ENCODE data around the gene SCN9A. TPM values are rescaled to one million over a fixed set of nuclear protein-coding genes. Genes with fewer than 3 reads are reported as not detected.

Gene SCN9A
- total and polyA plus RNA-seq, 10 of the 15 experiments (the other 5 are each of a cell fraction or from before 2014, with no cell fraction given), result 0.04 to 0.08 (median 0.08) TPM; not detected in 7

- RAD21 ChIA-PET (ENCODE audit: unreplicated experiment), result no interaction called here
- H4K20me1 ChIP-seq (ENCODE audit: control insufficient read depth, insufficient read depth), result no peaks in the 10 kb centered on the region
- H3K4me3 ChIP-seq, result no peak overlapping the region
- SMC1A ChIA-PET (ENCODE audit: uncharacterized antibody, unreplicated experiment), result interaction anchor here (0.7 kb wide), 1 partner anchor 48 kb away, joined by 3 read pairs; no protein-coding TSS in a partner anchor
- no peak for ATAC-seq
- H3K36me3 ChIP-seq (ENCODE audit: control insufficient read depth in 2 of 2, insufficient read depth in 2 of 2, low read length in 1 of 2), result no peaks in the 10 kb centered on the region
- H3K9ac ChIP-seq (ENCODE audit: control insufficient read depth, insufficient read depth, low read length), result no peak overlapping the region
- CTCF ChIA-PET, result no interaction called here
- BruUV-seq (replicated peaks), result no TSS peak
- no peaks in the 10 kb centered on the region for H3K9me3 ChIP-seq (replicated peaks; ENCODE audit: control insufficient read depth, insufficient read depth, low read length)
- FAIRE-seq, result no peak
- H3K4me2 ChIP-seq (ENCODE audit: control insufficient read depth, insufficient read depth), result no peak overlapping the region
- H2AFZ ChIP-seq (ENCODE audit: control insufficient read depth, low read depth, low read length), result no peak overlapping the region
- TF ChIP-seq MTA3 (IDR thresholded peaks at IDR 0.05; ENCODE audit: borderline replicate concordance, low read length) (no peak), CBX3 (IDR thresholded peaks at IDR 0.05; ENCODE audit: borderline replicate concordance, low read depth) (no peak), IKZF2 (IDR thresholded peaks at IDR 0.05) (no peak), YBX1 (IDR thresholded peaks at IDR 0.05) (no peak), PAX8 (IDR thresholded peaks at IDR 0.05) (no peak), SIX5 (IDR thresholded peaks at IDR 0.05; ENCODE audit: low read depth, low read length, severe bottlenecking) (no peak), SPI1 (IDR thresholded peaks at IDR 0.05; ENCODE audit: borderline replicate concordance, insufficient read depth, low read depth, low read length) (no peak), POLR2AphosphoS2 (IDR thresholded peaks at IDR 0.05; ENCODE audit: low read depth, low read length) (no peak), HDGF (IDR thresholded peaks at IDR 0.05) (no peak)
- in situ Hi-C loops (cut with MboI), result no loop called here
- no peak overlapping the region for H3K27ac ChIP-seq (ENCODE audit: control insufficient read depth, insufficient read depth)
- POLR2A ChIA-PET, result no interaction called here
- H3K27me3 ChIP-seq (replicated peaks in 1 of 2; ENCODE audit: control insufficient read depth in 2 of 2, insufficient read depth in 2 of 2, low read length in 1 of 2), result no peaks in the 10 kb centered on the region
- H3K79me2 ChIP-seq (ENCODE audit: control insufficient read depth, insufficient read depth, low read length), result no peaks in the 10 kb centered on the region
- no peak for DNase-seq (ENCODE audit: low read depth, low spot score)
- H3K4me1 ChIP-seq (ENCODE audit: control insufficient read depth, insufficient read depth, low read length), result no peaks in the 10 kb centered on the region
- intact Hi-C loops (cut with micrococcal nuclease; ENCODE audit: unreplicated experiment), result no loop called here
Measured at GRCh38 chr2:166282154-166282553, 93.6 kb downstream of the SCN9A start.

- no peak overlapping the region for H2AFZ ChIP-seq (ENCODE audit: control insufficient read depth, low read depth, low read length)
- ChIA-PET SMC1A (ENCODE audit: uncharacterized antibody, unreplicated experiment) (no interaction called here), CTCF (no interaction called here), POLR2A (no interaction called here), RAD21 (ENCODE audit: unreplicated experiment) (no interaction called here)
- no peaks in the 10 kb centered on the region for H3K4me1 ChIP-seq (ENCODE audit: control insufficient read depth, insufficient read depth, low read length)
- in situ Hi-C loops (cut with MboI), result no loop called here
- intact Hi-C loops (cut with micrococcal nuclease; ENCODE audit: unreplicated experiment), result no loop called here
- BruUV-seq (replicated peaks), result no TSS peak
- H3K9ac ChIP-seq (ENCODE audit: control insufficient read depth, insufficient read depth, low read length), result no peak overlapping the region
- H3K27me3 ChIP-seq (replicated peaks in 1 of 2; ENCODE audit: control insufficient read depth in 2 of 2, insufficient read depth in 2 of 2, low read length in 1 of 2), result no peaks in the 10 kb centered on the region
- 23% methylated on average over 4 of the region's 4 CpGs for WGBS (ENCODE audit: insufficient coverage, insufficient replicate concordance, low lambda C conversion rate, missing lambda C conversion rate)
- H3K27ac ChIP-seq (ENCODE audit: control insufficient read depth, insufficient read depth), result no peak overlapping the region
- no peak for FAIRE-seq
- no peaks in the 10 kb centered on the region for H3K9me3 ChIP-seq (replicated peaks; ENCODE audit: control insufficient read depth, insufficient read depth, low read length)
- ATAC-seq, result no peak
- no peaks in the 10 kb centered on the region for H4K20me1 ChIP-seq (ENCODE audit: control insufficient read depth, insufficient read depth)
- H3K79me2 ChIP-seq (ENCODE audit: control insufficient read depth, insufficient read depth, low read length), result no peaks in the 10 kb centered on the region
- DNase-seq (ENCODE audit: low read depth, low spot score), result no peak
- no peaks in the 10 kb centered on the region for H3K36me3 ChIP-seq (ENCODE audit: control insufficient read depth in 2 of 2, insufficient read depth in 2 of 2, low read length in 1 of 2)
- H3K4me2 ChIP-seq (ENCODE audit: control insufficient read depth, insufficient read depth), result no peak overlapping the region
- H3K4me3 ChIP-seq, result no peak overlapping the region
- TF ChIP-seq TCF3 (IDR thresholded peaks at IDR 0.05; ENCODE audit: borderline replicate concordance, insufficient read depth, low read depth, low read length) (no peak), IKZF2 (IDR thresholded peaks at IDR 0.05) (no peak), CREB1 (IDR thresholded peaks at IDR 0.05; ENCODE audit: low read depth) (no peak), PBX3 (IDR thresholded peaks at IDR 0.05; ENCODE audit: insufficient replicate concordance, low read depth, low read length) (no peak), KLF5 (IDR thresholded peaks at IDR 0.05; ENCODE audit: partially characterized antibody) (no peak), EP300 (IDR thresholded peaks at IDR 0.05; ENCODE audit: borderline replicate concordance in 1 of 2, control insufficient read depth in 1 of 2, low read depth in 2 of 2, low read length in 2 of 2) (no peak)
- TF ChIP-seq, protein P1, sequence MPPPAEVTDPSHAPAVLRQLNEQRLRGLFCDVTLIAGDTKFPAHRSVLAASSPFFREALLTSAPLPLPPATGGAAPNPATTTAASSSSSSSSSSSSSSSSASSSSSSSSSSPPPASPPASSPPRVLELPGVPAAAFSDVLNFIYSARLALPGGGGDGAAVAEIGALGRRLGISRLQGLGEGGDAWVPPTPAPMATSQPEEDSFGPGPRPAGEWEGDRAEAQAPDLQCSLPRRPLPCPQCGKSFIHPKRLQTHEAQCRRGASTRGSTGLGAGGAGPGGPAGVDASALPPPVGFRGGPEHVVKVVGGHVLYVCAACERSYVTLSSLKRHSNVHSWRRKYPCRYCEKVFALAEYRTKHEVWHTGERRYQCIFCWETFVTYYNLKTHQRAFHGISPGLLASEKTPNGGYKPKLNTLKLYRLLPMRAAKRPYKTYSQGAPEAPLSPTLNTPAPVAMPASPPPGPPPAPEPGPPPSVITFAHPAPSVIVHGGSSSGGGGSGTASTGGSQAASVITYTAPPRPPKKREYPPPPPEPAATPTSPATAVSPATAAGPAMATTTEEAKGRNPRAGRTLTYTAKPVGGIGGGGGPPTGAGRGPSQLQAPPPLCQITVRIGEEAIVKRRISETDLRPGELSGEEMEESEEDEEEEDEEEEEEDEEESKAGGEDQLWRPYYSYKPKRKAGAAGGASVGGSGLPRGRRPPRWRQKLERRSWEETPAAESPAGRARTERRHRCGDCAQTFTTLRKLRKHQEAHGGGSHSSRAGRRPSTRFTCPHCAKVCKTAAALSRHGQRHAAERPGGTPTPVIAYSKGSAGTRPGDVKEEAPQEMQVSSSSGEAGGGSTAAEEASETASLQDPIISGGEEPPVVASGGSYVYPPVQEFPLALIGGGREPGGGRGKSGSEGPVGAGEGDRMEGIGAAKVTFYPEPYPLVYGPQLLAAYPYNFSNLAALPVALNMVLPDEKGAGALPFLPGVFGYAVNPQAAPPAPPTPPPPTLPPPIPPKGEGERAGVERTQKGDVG (CRISPR knock-in tag; IDR thresholded peaks at IDR 0.05), result no peak
Measured at GRCh38 chr2:166278856-166279255, 96.9 kb downstream of the SCN9A start.

Measured in GM12878 (cell line).